HEK293T (cell line): ENCODE data around the gene NRM.
"Not testable (repeated sequence)": the region's sequence is repeated elsewhere in the genome, so short reads cannot be mapped to it uniquely, and the experiment has no call there.

ENCODE experiments used
- CTCF ChIA-PET: fragments of 350-600 bp; formaldehyde crosslinking; extraction: SDS; loops from one replicate; lab custom pipeline; 2021; ENCODE audit warnings: antibody characterized with exemption, inconsistent platforms; lab: Yijun Ruan, JAX
- POLR2A ChIA-PET: fragments of 350-600 bp; formaldehyde crosslinking; extraction: SDS; loops from one replicate; lab custom pipeline; 2020; ENCODE audit warnings: antibody characterized with exemption, inconsistent platforms; lab: Yijun Ruan, JAX
- DNase-seq: peaks from one replicate; pipeline ENCODE4 v3.0.0; 2012; ENCODE audit warnings: mixed read lengths; ENCODE audit errors: extremely low spot score
- ARNT ChIP-seq: fragments of 450-650 bp; IDR thresholded peaks from 2 replicates; pipeline ENCODE4 v1.6.1; 2017; ENCODE audit warnings: mild to moderate bottlenecking
- CTBP1 ChIP-seq: fragments of 450-650 bp; IDR thresholded peaks from 2 replicates; pipeline ENCODE4 v1.6.1; 2016; ENCODE audit warnings: borderline replicate concordance
- FOXA1 ChIP-seq: fragments of 450-650 bp; IDR thresholded peaks from 2 replicates; pipeline ENCODE4 v1.6.1; 2016; ENCODE audit warnings: mild to moderate bottlenecking
- L3MBTL2 ChIP-seq: fragments of 450-650 bp; conservative IDR thresholded peaks from 2 replicates; pipeline ENCODE4 v1.6.1; 2016; ENCODE audit warnings: mild to moderate bottlenecking
- NFRKB ChIP-seq: fragments of 450-650 bp; IDR thresholded peaks from 2 replicates; pipeline ENCODE4 v1.6.1; 2016; ENCODE audit warnings: mild to moderate bottlenecking, moderate library complexity
- SP1 ChIP-seq: fragments of 450-650 bp; IDR thresholded peaks from 2 replicates; pipeline ENCODE4 v1.6.1; 2017
- TARDBP ChIP-seq: fragments of 450-650 bp; IDR thresholded peaks from 2 replicates; pipeline ENCODE4 v1.6.1; 2016
- ZNF384 ChIP-seq: fragments of 450-650 bp; IDR thresholded peaks from 2 replicates; pipeline ENCODE4 v1.6.1; 2016
- TF ChIP-seq, protein P1 (sequence below): fragments of 450-650 bp; IDR thresholded peaks from 2 replicates; pipeline ENCODE4 v1.6.1; 2016

Gene NRM

GRCh38 chr6:30724906-30725667 lies 34.3 kb upstream of the NRM start:
- ChIA-PET CTCF (interaction anchor here (1.2 kb wide), 1 partner anchor 348 kb away, joined by 4 read pairs; no protein-coding TSS in a partner anchor), POLR2A (interaction anchor here (1.2 to 1.5 kb wide), 3 partner anchors 8 to 46 kb away, joined by 4 to 6 read pairs (median 5); partner anchors contain the start of gene MDC1)
- no peak for TF ChIP-seq ARNT
- no peak for TF ChIP-seq ZNF384
- TF ChIP-seq TARDBP = no peak
- no peak for TF ChIP-seq FOXA1
- TF ChIP-seq SP1 = no peak
- no peak for DNase-seq

- ChIA-PET POLR2A (interaction anchor here (1.3 to 3.8 kb wide), 4 partner anchors 14 to 45 kb away, joined by 3 to 57 read pairs (median 4); partner anchors contain the start of gene NRM), CTCF (interaction anchor here (1.2 to 3.7 kb wide), 2 partner anchors 43 to 349 kb away, joined by 4 to 33 read pairs; no protein-coding TSS in a partner anchor)
Measured at GRCh38 chr6:30723843-30724741, 33.3 kb upstream of the NRM start.

GRCh38 chr6:30723159-30723842 lies 32.5 kb upstream of the NRM start:
- POLR2A ChIA-PET = interaction anchor here (1.2 to 3.8 kb wide), 6 partner anchors 11 to 51 kb away, joined by 3 to 57 read pairs (median 8); partner anchors contain the start of genes DHX16 and NRM
- CTCF ChIA-PET = interaction anchor here (0.6 to 3.7 kb wide), 9 partner anchors 8 to 65 kb away, joined by 3 to 33 read pairs (median 4); partner anchors contain the start of gene DHX16
- DNase-seq = not testable (repeated sequence)

More at GRCh38 chr6:30723843-30724741, 33.3 kb upstream of the NRM start:
- DNase-seq = not testable (repeated sequence)

GRCh38 chr6:30722280-30723112 lies 31.7 kb upstream of the NRM start:
- no peak for TF ChIP-seq NFRKB
- TF ChIP-seq, protein P1, sequence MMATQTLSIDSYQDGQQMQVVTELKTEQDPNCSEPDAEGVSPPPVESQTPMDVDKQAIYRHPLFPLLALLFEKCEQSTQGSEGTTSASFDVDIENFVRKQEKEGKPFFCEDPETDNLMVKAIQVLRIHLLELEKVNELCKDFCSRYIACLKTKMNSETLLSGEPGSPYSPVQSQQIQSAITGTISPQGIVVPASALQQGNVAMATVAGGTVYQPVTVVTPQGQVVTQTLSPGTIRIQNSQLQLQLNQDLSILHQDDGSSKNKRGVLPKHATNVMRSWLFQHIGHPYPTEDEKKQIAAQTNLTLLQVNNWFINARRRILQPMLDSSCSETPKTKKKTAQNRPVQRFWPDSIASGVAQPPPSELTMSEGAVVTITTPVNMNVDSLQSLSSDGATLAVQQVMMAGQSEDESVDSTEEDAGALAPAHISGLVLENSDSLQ = 0 out of 2 replicates have a peak, but pooled peaks have one; percentile 18
- ChIA-PET POLR2A (interaction anchor here (1.1 to 3.8 kb wide), 12 partner anchors 8 to 107 kb away, joined by 3 to 57 read pairs (median 11); partner anchors contain the start of genes DHX16 and NRM), CTCF (interaction anchor here (0.6 to 3.7 kb wide), 18 partner anchors 8 to 365 kb away, joined by 3 to 33 read pairs (median 4); partner anchors contain the start of genes DHX16 and NRM)
- DNase-seq = peak; percentile 63

DNA sequence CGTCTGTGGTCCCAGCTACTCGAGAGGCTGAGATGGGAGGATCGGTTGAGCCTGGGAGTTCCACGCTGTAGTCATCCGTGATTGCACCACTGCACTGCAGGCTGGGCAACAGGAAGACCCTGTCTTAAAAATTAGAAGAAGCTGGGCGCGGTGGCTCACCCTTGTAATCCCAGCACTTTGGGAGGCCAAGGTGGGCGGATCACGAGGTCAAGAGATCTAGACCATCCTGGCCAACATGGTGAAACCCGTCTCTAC lies 31.2 kb upstream of the NRM start:
- not testable (repeated sequence) for DNase-seq
- CTCF ChIA-PET = interaction anchor here (0.6 to 3.7 kb wide), 14 partner anchors 9 to 365 kb away, joined by 3 to 33 read pairs (median 4); partner anchors contain the start of genes DHX16 and NRM
- POLR2A ChIA-PET = interaction anchor here (1.1 to 3.8 kb wide), 14 partner anchors 9 to 107 kb away, joined by 4 to 57 read pairs (median 8); partner anchors contain the start of genes DHX16 and NRM

GRCh38 chr6:30721198-30722024 lies 30.6 kb upstream of the NRM start:
- DNase-seq = peak; percentile 79
- ChIA-PET POLR2A (interaction anchor here (0.8 to 3.8 kb wide), 18 partner anchors 9 to 358 kb away, joined by 3 to 57 read pairs (median 6); partner anchors contain the start of genes DHX16 and NRM), CTCF (interaction anchor here (0.8 to 3.7 kb wide), 8 partner anchors 10 to 168 kb away, joined by 3 to 33 read pairs (median 4); partner anchors contain the start of genes DHX16 and NRM)
- no peak for TF ChIP-seq CTBP1
- no peak for TF ChIP-seq SP1

DNA sequence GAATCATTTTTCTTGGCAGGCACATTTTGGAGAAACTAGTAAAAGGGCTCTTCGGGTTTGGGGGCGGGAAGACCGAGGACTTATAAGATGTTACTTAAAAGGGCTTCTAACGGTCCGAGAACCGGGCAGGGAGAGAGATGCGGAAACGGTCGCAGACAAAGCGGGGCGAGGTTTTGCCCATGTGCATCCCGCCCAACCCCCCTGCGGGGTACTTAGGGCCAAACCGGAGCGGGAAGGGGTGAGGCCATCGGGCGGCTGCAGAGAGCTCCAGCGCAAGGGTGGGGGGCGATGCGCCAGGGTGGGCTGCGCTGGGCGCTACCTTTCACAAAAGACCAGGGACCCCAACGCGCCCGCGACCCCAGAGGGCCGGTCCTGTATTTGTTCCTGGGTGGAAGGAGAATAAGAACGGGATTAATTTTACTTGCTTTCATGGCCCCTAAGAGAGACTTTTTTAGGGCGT lies 30.0 kb upstream of the NRM start:
- POLR2A ChIA-PET = interaction anchor here (0.7 to 3.8 kb wide), 17 partner anchors 9 to 359 kb away, joined by 3 to 57 read pairs (median 6); partner anchors contain the start of gene NRM
- CTCF ChIA-PET = interaction anchor here (0.8 to 3.7 kb wide), 2 partner anchors 40 to 48 kb away, joined by 3 to 33 read pairs; partner anchors contain the start of gene DHX16
- DNase-seq = peak; percentile 22

More for the DNA sequence above, 30.0 kb upstream of the NRM start:
- no peak for TF ChIP-seq ARNT
- peak; percentile 45 for TF ChIP-seq L3MBTL2
